Prostate gland (tissue), 2 donors: ENCODE data around the gene PWP1.

Experiments used
- POLR2A ChIP-seq: fragments of 450-650 bp; IDR thresholded peaks from one replicate; pipeline ENCODE4 v1.6.1; 2016; ENCODE audit warnings: antibody characterized with exemption, mild to moderate bottlenecking
- POLR2AphosphoS5 ChIP-seq: sonication (generic); formaldehyde crosslinking; IDR thresholded peaks from one replicate; pipeline ENCODE4 v1.6.1; 2017; ENCODE audit warnings: antibody characterized with exemption
- TF ChIP-seq, protein P1 (sequence below), 4 experiments: fragments of 200-600 bp in 2 of 4; fragments of 450-650 bp in 2 of 4; sonication (generic) in 2 of 4; IDR thresholded peaks; 1 replicate in 3 of 4; 2 replicates in 1 of 4; pipeline ENCODE4 v1.5.1; 2016 to 2019; ENCODE audit warnings: antibody characterized with exemption in 4 of 4, mild to moderate bottlenecking in 2 of 4, moderate library complexity in 2 of 4

DNA sequence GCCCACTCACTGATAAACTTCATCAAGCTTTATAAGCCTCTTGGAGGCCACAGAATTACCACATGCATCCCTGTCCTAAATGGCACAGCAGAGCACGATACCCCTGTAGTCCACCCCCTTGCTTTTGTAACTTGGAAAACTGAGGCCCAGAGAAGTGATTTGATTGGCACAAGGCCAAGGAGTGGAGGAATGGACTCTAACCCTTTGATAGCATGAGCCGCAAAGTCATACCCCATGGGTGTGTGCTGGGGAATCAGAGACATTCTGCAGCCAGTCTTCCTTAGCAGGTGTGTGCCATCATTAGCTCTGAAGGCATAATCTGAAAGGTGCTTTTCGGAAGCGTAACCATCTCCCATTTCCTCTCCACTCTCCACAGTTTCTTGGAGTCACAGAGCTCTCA is 28.5 kb upstream of the PWP1 start:
- no peak for TF ChIP-seq POLR2A
- TF ChIP-seq, protein P1, sequence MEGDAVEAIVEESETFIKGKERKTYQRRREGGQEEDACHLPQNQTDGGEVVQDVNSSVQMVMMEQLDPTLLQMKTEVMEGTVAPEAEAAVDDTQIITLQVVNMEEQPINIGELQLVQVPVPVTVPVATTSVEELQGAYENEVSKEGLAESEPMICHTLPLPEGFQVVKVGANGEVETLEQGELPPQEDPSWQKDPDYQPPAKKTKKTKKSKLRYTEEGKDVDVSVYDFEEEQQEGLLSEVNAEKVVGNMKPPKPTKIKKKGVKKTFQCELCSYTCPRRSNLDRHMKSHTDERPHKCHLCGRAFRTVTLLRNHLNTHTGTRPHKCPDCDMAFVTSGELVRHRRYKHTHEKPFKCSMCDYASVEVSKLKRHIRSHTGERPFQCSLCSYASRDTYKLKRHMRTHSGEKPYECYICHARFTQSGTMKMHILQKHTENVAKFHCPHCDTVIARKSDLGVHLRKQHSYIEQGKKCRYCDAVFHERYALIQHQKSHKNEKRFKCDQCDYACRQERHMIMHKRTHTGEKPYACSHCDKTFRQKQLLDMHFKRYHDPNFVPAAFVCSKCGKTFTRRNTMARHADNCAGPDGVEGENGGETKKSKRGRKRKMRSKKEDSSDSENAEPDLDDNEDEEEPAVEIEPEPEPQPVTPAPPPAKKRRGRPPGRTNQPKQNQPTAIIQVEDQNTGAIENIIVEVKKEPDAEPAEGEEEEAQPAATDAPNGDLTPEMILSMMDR (IDR thresholded peaks at IDR 0.05), result no peak
- no peak for TF ChIP-seq POLR2AphosphoS5
